ENCODE measurements around the gene UNC5C.

DNA sequence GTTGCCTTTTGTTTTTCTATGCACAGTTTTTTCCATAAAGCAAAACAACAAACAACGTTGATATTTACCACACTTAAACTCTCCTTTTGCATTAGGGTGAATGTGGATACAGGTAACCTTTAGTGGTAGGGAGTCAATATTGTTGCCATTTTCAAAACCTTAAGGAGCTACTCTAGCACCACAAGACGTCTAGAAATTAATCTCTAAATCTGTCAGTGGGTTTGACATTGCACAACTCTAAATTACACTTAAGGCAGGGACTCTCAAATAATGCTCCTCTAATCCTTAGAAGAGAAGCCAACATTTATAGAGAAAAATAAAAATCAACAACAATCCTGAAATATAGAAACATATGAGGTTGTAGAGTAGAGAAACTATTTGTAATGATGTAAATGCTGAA is 297.2 kb downstream of the UNC5C start:
- TF ChIP-seq STAT6 (CRISPR knock-in tag; conservative IDR thresholded peaks at IDR 0.05; ENCODE audit: low read depth), result no peak
- TF ChIP-seq, protein P1, sequence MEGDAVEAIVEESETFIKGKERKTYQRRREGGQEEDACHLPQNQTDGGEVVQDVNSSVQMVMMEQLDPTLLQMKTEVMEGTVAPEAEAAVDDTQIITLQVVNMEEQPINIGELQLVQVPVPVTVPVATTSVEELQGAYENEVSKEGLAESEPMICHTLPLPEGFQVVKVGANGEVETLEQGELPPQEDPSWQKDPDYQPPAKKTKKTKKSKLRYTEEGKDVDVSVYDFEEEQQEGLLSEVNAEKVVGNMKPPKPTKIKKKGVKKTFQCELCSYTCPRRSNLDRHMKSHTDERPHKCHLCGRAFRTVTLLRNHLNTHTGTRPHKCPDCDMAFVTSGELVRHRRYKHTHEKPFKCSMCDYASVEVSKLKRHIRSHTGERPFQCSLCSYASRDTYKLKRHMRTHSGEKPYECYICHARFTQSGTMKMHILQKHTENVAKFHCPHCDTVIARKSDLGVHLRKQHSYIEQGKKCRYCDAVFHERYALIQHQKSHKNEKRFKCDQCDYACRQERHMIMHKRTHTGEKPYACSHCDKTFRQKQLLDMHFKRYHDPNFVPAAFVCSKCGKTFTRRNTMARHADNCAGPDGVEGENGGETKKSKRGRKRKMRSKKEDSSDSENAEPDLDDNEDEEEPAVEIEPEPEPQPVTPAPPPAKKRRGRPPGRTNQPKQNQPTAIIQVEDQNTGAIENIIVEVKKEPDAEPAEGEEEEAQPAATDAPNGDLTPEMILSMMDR (IDR thresholded peaks at IDR 0.05), result no peak
- TF ChIP-seq NR1H2 (CRISPR knock-in tag; IDR thresholded peaks at IDR 0.05), result no peak
- no peak for TF ChIP-seq RELA (CRISPR knock-in tag; IDR thresholded peaks at IDR 0.05; ENCODE audit: borderline replicate concordance)
- TF ChIP-seq JUN (CRISPR knock-in tag; IDR thresholded peaks at IDR 0.05), result no peak
- TF ChIP-seq ATF3 (CRISPR knock-in tag; conservative IDR thresholded peaks at IDR 0.05), result no peak
